ENCODE data around the gene SPATA12.
A peak's percentile ranks its signal among the peaks of the same experiment; 100 is the strongest.

Gene SPATA12

GRCh38 chr3:57100046-57100695 is 39.7 kb downstream of the SPATA12 start:
- no peak overlapping the region for H3K4me3 ChIP-seq (ENCODE audit: low read depth, low read length)
- peak; percentile 26 for DNase-seq (ENCODE audit: low read depth)

GRCh38 chr3:57105585-57105984 is 45.1 kb downstream of the SPATA12 start:
- no peak for DNase-seq (ENCODE audit: low read depth)
- no peak overlapping the region for H3K4me3 ChIP-seq (ENCODE audit: low read depth, low read length)

DNA sequence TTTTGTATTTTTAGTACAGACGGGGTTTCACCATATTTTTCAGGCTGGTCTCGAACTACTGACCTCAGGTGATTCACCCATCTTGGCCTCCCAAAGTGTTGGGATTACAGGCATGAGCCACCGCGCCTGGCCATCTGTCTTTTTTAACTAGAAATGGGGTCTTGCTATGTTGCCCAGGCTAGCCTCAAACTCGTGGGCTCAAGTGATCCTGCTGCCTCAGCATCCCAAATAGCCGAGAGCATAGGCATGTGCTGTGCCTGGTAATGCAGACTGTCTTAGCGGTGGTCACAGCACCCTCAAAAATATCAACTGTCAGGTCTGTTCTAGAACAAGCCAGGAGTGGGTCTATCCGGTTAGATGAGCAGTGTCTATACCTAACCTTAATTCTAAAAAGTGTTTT is 48.2 kb downstream of the SPATA12 start:
- H3K4me3 ChIP-seq (ENCODE audit: low read depth, low read length): no peak overlapping the region
- no peak for DNase-seq (ENCODE audit: low read depth)

GRCh38 chr3:57109437-57110199 is 49.2 kb downstream of the SPATA12 start:
- no peak for DNase-seq (ENCODE audit: low read depth)
- no peak overlapping the region for H3K4me3 ChIP-seq (ENCODE audit: low read depth, low read length)

DNA sequence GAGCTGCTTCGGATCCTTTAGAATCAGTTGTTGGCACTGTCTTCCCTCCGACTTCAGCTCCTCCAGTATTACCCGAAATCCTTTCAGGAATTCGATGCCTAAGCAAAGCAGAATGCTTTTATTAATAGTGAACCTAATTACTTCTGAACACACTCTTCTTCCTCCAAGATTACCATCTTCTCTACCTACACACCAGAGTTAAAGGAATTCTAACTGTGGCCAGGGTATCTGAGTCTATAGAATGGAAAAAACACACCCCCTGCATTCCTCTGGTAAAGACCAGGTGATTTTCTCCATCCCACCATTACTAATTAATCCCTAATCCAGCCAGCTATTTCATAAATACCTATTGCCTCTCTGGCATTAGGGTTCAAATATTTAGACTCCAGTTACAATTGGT is 49.8 kb downstream of the SPATA12 start:
- DNase-seq (ENCODE audit: low read depth): no peak
- H3K4me3 ChIP-seq (ENCODE audit: low read depth, low read length): no peak overlapping the region

GRCh38 chr3:57110798-57111197 is 50.3 kb downstream of the SPATA12 start:
- no peak for DNase-seq (ENCODE audit: low read depth)

DNA sequence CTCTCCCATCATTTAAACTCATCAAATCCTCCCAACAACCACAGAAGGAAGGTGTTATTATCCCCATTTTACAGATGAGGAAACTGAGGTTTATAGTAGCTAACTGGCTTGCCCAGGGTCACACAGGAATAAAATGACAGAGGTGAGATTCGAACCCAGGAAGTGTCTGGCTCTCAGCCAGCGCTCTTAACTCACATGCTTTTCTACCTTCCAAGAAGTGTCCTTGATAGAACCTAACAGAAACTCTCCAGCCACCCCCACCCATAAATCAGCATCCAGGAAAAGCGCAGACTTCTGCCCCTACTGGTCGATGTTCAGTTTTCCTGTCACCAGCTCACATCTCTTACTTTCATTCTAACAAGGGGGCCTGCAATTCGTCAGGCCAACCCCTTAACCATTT is 51.7 kb downstream of the SPATA12 start:
- no peak for DNase-seq (ENCODE audit: low read depth)
- no peak overlapping the region for H3K4me3 ChIP-seq (ENCODE audit: low read depth, low read length)

More at GRCh38 chr3:57110798-57111197, 50.3 kb downstream of the SPATA12 start:
- H3K4me3 ChIP-seq (ENCODE audit: low read depth, low read length): no peak overlapping the region

DNA sequence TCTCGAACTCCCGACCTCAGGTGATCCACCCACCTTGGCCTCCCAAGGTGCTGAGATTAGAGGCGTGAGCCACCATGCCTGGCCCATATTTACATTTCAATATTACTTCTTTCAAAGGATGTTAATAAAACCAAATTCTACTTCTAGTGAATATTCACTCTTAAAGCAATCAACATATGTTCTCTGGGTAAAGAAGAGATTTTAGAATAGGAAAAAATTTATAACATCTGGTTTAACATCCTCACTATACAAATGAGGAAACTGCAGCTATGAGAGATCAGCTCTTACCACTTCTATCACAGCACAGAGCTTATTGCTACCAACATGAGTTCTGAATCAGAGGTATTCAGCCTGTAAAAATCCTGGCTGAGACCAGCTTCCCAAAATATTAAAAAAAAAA is 56.0 kb downstream of the SPATA12 start:
- no peak overlapping the region for H3K4me3 ChIP-seq (ENCODE audit: low read depth, low read length)
- no peak for DNase-seq (ENCODE audit: low read depth)

- H3K4me3 ChIP-seq (ENCODE audit: low read depth, low read length): no peak overlapping the region
- no peak for DNase-seq (ENCODE audit: low read depth)
These were observed 57.8 kb downstream of the SPATA12 start for GRCh38 chr3:57118254-57118653.

GRCh38 chr3:57120040-57120439 is 59.6 kb downstream of the SPATA12 start:
- DNase-seq (ENCODE audit: low read depth): no peak
- H3K4me3 ChIP-seq (ENCODE audit: low read depth, low read length): no peak overlapping the region

GRCh38 chr3:57120451-57121174 is 60.1 kb downstream of the SPATA12 start:
- no peak for DNase-seq (ENCODE audit: low read depth)

More at GRCh38 chr3:57120451-57121174, 60.1 kb downstream of the SPATA12 start:
- no peak overlapping the region for H3K4me3 ChIP-seq (ENCODE audit: low read depth, low read length)

Data from skeletal muscle cell (primary cell).